ENCODE data around the gene DNAH2. TPM values are rescaled to one million over a fixed set of nuclear protein-coding genes. Genes with fewer than 3 reads are reported as not detected.

The DNAH2 gene
- total RNA-seq, 6 donors from 2014 or later, result 0.66 to 34.6 (median 6.0) TPM

- no peak for TF ChIP-seq EP300 (IDR thresholded peaks at IDR 0.05)
- no peak for TF ChIP-seq POLR2AphosphoS5 (IDR thresholded peaks at IDR 0.05)
- no peak for TF ChIP-seq CTCF (IDR thresholded peaks at IDR 0.05)
- no peak for TF ChIP-seq POLR2A (IDR thresholded peaks at IDR 0.05)
- Histone ChIP-seq H3K4me1 (peaks cover 10 to 23% (median 13%) of the 10 kb centered on the region in 4 donors), H3K27ac (no peak overlapping the region), H3K36me3 (peaks cover 0 to 16% (median 14%) of the 10 kb centered on the region in 4 donors), H3K4me3 (no peak overlapping the region), H3K27me3 (peaks cover 0 to 25% (median 10%) of the 10 kb centered on the region in 4 donors), H3K9me3 (no peaks in the 10 kb centered on the region)
- 88 to 95% methylated on average over 3 of the region's 3 CpGs for WGBS, 2 donors
- ATAC-seq (ENCODE audit: low FRiP score in 2 of 2) (no peak), DNase-seq (no peak)
Observed at GRCh38 chr17:7706631-7707354, 10.8 kb upstream of the DNAH2 start.

GRCh38 chr17:7707446-7707845 is 10.1 kb upstream of the DNAH2 start:
- H3K27me3 ChIP-seq, result peaks cover 0 to 30% (median 13%) of the 10 kb centered on the region in 4 donors

GRCh38 chr17:7707858-7708750 is 9.4 kb upstream of the DNAH2 start:
- Histone ChIP-seq H3K36me3 (peaks cover 0 to 3% (median 1%) of the 10 kb centered on the region in 4 donors), H3K27ac (no peak overlapping the region), H3K9me3 (no peaks in the 10 kb centered on the region), H3K4me1 (peaks cover 10 to 23% (median 13%) of the 10 kb centered on the region in 4 donors), H3K27me3 (peaks cover 0 to 30% (median 14%) of the 10 kb centered on the region in 4 donors), H3K4me3 (no peak overlapping the region)
- peak in 1 of 2 donors; percentile 20 for DNase-seq
- no peak for TF ChIP-seq POLR2AphosphoS5 (IDR thresholded peaks at IDR 0.05)
- TF ChIP-seq CTCF (IDR thresholded peaks at IDR 0.05), result no peak
- no peak for TF ChIP-seq EP300 (IDR thresholded peaks at IDR 0.05)
- no peak for TF ChIP-seq POLR2A (IDR thresholded peaks at IDR 0.05)
- 91 to 93% methylated on average over 11 to 22 of the region's 22 CpGs for WGBS, 2 donors
- ATAC-seq (ENCODE audit: low FRiP score in 2 of 2), result no peak

More at GRCh38 chr17:7707446-7707845, 10.1 kb upstream of the DNAH2 start:
- 88 to 90% methylated on average over 8 to 9 of the region's 9 CpGs for WGBS, 2 donors
- ATAC-seq (ENCODE audit: low FRiP score in 2 of 2) (no peak), DNase-seq (no peak)
- peaks cover 10 to 23% (median 13%) of the 10 kb centered on the region in 4 donors for H3K4me1 ChIP-seq
- H3K36me3 ChIP-seq, result peaks cover 0 to 9% (median 8%) of the 10 kb centered on the region in 4 donors
- TF ChIP-seq POLR2AphosphoS5 (IDR thresholded peaks at IDR 0.05) (no peak), CTCF (IDR thresholded peaks at IDR 0.05) (no peak), EP300 (IDR thresholded peaks at IDR 0.05) (no peak), POLR2A (IDR thresholded peaks at IDR 0.05) (no peak)
- no peaks in the 10 kb centered on the region for H3K9me3 ChIP-seq
- no peak overlapping the region for H3K4me3 ChIP-seq
- H3K27ac ChIP-seq, result no peak overlapping the region

- peaks cover 10 to 15% (median 12%) of the 10 kb centered on the region in 4 donors for H3K4me1 ChIP-seq
- H3K9me3 ChIP-seq, result no peaks in the 10 kb centered on the region
- peaks cover 0 to 27% (median 14%) of the 10 kb centered on the region in 4 donors for H3K27me3 ChIP-seq
- no peak for TF ChIP-seq CTCF (IDR thresholded peaks at IDR 0.05)
- no peak for TF ChIP-seq POLR2AphosphoS5 (IDR thresholded peaks at IDR 0.05)
- no peak for TF ChIP-seq EP300 (IDR thresholded peaks at IDR 0.05)
- no peak for TF ChIP-seq POLR2A (IDR thresholded peaks at IDR 0.05)
- DNase-seq, result peak in 1 of 2 donors; percentile 66
- H3K4me3 ChIP-seq, result no peak overlapping the region
- H3K27ac ChIP-seq, result no peak overlapping the region
- WGBS, 2 donors, result 90 to 100% methylated on average over 1 to 11 of the region's 11 CpGs
- H3K36me3 ChIP-seq, result no peaks in the 10 kb centered on the region
- no peak for ATAC-seq (ENCODE audit: low FRiP score in 2 of 2)
Observed at GRCh38 chr17:7709031-7709430, 8.5 kb upstream of the DNAH2 start.

Data from upper lobe of left lung (tissue), 6 donors.